Measurements from ENCODE around the gene SRGAP2B.
"Not testable (repeated sequence)": the region's sequence is repeated elsewhere in the genome, so short reads cannot be mapped to it uniquely, and the experiment has no call there.

- TF ChIP-seq, protein P1, sequence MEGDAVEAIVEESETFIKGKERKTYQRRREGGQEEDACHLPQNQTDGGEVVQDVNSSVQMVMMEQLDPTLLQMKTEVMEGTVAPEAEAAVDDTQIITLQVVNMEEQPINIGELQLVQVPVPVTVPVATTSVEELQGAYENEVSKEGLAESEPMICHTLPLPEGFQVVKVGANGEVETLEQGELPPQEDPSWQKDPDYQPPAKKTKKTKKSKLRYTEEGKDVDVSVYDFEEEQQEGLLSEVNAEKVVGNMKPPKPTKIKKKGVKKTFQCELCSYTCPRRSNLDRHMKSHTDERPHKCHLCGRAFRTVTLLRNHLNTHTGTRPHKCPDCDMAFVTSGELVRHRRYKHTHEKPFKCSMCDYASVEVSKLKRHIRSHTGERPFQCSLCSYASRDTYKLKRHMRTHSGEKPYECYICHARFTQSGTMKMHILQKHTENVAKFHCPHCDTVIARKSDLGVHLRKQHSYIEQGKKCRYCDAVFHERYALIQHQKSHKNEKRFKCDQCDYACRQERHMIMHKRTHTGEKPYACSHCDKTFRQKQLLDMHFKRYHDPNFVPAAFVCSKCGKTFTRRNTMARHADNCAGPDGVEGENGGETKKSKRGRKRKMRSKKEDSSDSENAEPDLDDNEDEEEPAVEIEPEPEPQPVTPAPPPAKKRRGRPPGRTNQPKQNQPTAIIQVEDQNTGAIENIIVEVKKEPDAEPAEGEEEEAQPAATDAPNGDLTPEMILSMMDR (optimal IDR thresholded peaks at IDR 0.05 in 1 of 3, IDR thresholded peaks at IDR 0.05 in 1 of 3, conservative IDR thresholded peaks at IDR 0.05 in 1 of 3; ENCODE audit: extremely low read depth in 1 of 3, insufficient read depth in 2 of 3, low read length in 3 of 3) = not testable (repeated sequence)
- TF ChIP-seq EZH2 (IDR thresholded peaks at IDR 0.05; ENCODE audit: low read length) = not testable (repeated sequence)
These were observed 164.9 kb downstream of the SRGAP2B start for GRCh38 chr1:144930085-144930777.
